ENCODE data around the gene TAF6L. TPM values are rescaled to one million over a fixed set of nuclear protein-coding genes. Genes with fewer than 3 reads are reported as not detected.
"Not testable (repeated sequence)": the region's sequence is repeated elsewhere in the genome, so short reads cannot be mapped to it uniquely, and the experiment has no call there.

TAF6L gene
- total RNA-seq, 1 donor from 2014 or later, result 10.3 TPM

DNA sequence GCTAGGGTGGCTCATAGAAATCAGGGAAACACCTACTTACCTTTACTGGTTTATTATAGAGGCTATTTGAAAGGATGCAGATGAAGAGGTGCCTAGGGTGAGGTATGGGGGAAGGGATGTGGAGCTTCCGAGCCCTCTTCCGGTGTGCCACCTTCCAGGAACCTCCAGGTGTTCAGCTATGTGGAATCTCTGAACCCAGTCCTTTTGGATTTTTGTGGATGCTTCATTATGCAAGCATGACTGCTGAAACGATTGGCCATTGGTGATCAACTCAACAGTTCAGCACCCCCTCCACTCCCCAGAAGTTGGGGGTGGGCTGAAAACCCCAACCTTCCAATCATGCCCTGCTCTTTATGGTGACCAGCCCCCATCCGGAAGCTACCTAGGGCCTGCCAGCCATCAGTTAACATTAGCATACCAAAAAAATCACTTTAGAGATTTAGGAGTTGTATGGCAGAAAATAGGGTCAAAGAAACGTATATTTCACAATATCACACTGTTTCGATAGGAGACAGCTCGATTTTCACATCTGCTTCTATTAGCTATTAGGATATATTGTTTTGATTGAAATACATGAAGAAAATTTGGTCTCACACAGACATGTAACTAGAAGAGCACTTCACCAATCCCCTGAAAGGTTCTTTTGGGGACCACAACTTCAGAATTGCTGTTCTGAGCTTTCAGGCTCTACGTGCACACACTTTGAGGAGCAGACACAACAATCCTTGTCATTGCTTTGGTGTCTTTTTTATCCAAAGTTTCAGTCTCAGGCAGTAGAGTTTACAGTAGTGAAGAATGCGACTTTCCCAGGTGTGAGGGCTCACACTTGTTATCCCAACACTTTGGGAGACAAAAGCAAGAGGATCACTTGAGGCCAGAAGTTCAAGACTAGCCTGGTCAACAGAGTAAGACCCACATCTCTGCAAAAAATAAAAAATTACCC, 13.1 kb upstream of the TAF6L start:
- no peak for ATAC-seq

DNA sequence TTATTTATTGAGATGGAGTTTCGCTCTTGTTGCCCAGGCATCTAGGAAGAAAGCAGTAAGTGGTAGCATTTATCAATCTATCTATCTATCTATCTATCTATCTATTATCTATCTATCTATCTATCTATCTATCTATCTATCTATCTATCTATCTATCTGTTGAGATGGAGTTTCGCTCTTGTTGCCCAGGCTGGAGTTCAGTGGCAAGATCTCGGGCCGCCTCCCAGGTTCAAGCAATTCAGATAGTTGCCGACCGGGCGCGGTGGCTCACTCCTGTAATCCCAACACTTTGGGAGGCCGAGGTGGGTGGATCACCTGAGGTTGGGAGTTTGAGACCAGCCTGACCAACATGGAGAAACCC, 10.3 kb upstream of the TAF6L start:
- ATAC-seq, result not testable (repeated sequence)

DNA sequence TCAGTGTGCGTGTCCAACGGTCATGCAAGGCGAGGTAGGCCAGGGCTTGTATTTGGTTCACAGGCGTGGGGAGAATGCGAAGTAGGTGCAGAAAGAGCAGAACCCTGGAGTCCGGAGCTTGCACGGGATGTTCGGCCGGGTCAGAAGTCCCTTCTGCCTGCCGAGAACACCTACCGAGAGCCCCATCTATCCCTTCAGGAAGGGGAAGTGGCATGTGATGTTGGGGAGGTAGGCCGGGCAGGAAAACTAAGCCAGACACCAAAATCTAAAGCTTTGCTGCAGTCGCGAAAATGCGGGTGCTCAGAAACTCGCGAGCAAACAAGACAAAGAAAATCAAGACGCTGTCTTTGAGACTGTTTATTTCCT, 435 bp upstream of the TAF6L start:
- ATAC-seq, result peak; percentile 5

DNA sequence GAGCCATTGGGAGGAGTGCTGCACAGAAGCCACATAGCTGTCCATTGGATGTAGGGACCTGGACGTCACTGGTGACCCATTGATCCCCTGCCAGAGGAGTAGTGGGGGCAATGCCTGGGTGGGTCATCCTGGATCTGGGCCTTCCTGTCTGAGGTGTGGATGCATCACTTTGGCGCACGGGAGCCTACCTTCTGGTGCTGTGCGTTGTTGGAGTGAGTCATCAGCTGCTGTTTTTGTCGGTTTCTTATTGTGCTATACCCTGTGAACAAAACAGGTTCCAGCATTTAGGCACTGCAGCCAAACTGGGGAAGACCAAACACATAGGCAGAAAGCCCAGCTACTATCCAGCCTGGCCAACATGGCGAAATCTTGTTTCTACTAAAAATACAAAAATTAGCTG, 3.2 kb downstream of the TAF6L start:
- peak; percentile 55 for ATAC-seq

DNA sequence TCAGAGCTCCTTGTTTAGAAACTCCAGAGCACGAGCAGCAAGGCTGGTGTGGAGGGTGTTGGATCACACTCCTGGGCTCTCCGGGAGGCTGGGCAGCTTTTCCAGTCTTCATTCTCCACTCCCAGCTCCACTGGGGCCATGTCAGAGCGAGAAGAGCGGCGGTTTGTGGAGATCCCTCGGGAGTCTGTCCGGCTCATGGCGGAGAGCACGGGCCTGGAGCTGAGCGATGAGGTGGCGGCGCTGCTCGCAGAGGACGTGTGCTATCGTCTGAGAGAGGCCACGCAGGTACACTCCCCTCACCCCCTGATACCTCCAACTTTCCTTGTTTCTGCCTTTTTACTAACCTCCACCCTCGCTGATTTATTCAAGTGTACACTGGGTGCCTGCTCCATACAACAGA, 4.5 kb downstream of the TAF6L start:
- ATAC-seq, result no peak

DNA sequence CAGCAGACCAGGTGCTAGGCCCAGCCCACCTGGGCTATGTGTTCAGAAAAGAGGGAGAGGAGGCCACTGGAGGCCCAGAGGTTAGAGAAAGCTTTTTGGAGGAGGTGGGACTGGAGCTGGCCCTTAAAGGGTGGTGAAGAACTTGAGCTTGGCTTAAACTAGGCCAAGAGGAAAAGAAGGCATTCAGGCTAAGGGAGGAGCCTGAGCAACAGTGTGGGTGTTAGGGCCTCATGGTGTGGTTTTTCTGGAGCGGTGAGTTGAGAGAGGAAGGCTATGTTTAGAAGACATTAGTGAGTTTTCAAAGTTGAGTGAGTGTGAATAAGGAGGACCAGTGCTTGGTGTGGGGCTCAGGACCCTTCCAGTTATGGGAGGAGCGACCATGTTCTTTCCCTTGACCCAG, 6.2 kb downstream of the TAF6L start:
- peak; percentile 12 for ATAC-seq

DNA sequence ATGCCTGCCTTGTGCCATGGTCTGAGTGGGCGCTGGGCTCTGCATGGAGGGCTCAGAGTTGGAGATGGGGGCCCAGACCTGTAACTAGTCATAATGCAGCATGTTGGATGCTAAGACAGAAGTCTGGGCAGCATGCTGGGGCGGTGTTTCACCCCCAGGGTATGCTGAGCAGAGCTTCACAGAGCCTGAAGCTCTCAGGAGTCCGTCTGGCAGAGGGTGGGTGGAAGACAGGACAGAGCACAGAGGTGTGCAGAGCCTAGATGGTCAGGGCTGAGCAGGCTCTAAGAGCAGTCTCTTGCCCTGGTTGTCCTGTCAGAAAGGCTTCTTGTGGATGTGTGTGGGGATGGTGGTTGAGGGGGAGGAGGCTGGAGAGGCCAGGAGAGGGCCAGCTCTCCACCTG, 7.2 kb downstream of the TAF6L start:
- no peak for ATAC-seq

DNA sequence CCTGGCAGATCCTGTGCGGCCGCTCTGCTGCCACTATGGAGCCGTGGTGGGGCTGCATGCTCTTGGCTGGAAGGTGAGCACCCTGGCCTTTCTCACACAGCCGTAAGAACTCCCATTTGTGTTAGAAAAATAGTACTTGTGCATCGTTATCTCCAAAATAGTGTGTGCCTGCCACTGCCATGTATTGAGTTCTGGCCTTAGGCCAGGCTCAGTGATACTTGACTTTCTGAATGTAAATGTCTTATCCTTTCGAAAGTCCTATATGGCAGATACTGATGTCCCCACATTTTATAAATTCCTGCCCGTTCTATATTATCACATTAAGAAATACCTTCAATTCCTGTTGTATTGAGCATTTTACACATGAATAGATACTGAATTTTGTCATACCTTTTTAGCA, 11.6 kb downstream of the TAF6L start:
- no peak for ATAC-seq

DNA sequence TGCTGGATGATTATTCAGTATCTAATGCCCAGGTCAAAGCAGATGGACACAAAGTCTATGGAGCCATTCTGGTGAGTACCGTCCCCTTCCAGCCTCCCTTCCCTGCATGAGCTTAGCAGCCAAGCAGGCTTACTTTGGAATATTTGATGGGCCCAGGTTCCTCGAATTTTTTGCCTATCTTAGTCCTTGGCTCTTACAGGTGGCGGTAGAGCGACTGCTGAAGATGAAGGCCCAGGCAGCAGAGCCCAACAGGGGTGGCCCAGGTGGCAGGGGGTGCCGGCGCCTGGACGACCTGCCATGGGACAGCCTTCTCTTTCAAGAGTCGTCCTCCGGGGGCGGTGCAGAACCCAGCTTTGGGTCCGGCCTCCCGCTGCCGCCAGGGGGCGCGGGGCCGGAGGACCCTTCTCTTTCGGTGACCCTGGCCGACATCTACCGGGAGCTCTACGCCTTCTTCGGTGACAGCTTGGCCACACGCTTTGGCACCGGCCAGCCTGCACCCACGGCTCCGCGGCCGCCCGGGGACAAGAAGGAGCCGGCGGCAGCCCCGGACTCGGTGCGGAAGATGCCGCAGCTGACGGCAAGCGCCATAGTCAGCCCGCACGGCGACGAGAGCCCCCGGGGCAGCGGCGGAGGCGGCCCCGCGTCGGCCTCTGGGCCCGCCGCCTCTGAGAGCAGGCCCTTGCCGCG, 15.3 kb downstream of the TAF6L start:
- ATAC-seq, result peak; percentile 70

DNA sequence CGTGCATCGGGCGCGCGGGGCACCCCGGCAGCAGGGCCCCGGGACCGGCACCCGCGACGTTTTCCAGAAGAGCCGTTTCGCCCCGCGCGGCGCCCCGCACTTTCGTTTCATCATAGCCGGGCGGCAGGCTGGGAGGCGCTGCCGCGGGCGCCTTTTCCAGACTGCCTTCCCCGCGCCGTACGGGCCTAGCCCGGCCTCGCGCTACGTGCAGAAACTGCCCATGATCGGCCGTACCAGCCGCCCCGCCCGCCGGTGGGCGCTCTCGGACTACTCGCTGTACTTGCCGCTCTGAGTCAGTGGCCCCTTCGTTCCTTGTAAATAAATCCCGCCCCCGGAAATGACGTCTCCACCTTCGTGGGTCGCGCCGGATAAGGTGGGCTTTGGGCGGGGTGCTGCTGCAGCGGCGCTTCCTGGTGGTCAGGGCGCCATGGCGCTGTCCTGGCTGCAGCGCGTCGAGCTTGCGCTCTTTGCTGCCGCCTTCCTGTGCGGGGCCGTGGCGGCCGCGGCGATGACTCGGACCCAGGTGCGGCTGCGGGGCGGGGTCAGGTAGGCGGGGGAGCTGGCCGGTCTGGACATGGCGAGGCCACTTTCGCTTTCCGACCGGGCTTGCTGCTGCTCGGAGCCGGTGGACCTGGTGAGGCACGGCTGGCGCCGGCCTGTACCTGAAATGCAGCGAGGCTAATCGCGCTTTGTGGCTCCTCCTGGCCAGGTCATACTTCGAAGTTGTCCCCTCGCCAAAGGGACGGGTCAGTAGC, 16.0 kb downstream of the TAF6L start, which contains the start of gene TMEM179B:
TMEM179B (plus strand) TSS at position 398 of the 755 bp plus-strand sequence; CDS start at position 428, 30 bp downstream.
- peak; percentile 85 for ATAC-seq

DNA sequence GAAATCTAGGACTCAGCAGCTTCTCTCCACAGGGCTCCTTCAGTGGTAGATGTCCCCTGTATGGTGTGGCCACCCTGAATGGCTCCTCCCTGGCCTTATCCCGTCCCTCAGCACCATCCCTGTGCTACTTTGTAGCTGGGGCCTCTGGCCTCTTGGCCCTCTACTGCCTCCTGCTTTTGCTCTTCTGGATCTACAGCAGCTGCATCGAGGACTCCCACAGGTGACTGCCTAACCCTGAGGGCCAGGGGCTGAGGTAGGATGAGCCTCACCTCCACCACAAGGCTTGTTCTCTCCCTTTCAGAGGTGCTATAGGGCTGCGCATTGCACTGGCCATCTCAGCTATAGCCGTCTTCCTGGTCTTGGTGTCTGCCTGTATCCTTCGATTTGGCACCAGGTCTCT, 17.8 kb downstream of the TAF6L start:
- ATAC-seq, result no peak

DNA sequence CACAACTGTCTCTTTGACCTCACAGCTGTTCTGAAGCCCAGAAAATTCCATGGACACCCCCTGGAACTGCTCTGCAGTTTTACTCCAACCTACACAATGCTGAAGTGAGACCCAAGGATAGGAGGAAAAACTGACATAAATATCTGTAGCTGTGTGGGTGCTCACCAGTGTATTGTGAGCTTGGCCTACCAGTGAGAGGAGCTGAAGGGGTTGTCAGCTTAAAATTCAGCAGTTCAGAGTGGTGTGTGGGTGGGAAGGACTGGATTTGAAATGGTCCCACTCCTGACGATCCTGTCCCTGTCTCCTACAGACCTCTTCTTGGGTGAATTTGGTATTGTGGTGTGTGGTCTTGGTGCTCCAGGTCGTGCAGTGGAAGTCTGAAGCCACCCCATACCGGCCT, 18.4 kb downstream of the TAF6L start:
- no peak for ATAC-seq

DNA sequence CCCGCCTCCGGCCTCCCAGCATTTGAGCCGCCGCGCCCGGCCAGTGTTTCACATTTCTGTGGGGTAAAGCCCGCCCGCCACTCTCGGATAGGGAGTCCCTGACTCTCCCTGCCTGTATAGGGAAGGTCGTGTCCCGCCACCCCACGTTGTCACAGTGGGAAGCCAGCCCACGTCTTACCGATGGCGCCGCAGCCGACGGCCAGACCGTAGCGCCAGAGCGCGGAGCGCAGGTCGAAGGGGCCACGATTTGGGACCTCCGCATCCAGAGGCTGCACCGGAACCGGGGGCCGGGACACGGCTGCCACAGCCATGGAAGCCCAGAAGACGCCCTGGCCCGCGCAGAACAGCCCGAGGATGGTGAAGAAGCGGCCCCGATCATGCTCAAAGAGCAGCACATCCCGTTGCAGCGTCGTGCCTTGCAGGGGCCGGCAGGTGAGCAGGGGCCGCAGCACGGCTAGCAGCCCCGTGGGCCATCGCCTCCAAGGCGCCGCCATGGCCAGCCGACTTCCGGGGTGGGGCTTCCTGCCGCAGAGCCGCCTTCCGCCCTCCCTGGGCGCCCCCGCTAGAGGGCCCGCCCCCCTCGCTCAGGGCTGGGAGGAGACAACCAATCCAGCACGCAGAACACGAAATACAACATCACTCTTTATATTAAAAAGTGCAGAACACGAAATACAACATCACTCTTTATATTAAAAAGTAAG, 20.5 kb downstream of the TAF6L start, which contains the start of gene TMEM223:
TMEM223 (minus strand) TSS at position 506 of the 701 bp plus-strand sequence; CDS start at position 494, 12 bp downstream.
- ATAC-seq, result peak; percentile 79

DNA sequence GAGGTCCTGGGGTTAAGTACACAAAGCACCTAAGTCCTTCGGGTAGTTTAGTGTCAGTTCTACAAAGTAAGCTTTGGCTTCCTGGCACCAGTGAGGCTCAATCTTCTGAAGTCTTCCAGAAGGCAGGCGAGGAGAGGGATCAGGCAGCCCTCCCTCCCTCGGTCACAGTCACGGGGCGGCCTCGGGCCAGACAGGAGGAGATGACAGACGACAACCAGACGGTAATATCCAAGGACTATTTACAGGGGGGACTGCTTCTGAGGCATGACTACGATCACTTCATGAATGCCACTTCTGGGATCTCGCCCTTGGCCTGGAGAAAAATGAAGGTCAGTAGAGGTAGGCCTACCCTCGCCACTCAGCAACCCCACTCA, 21.0 kb downstream of the TAF6L start:
- ATAC-seq, result no peak

DNA sequence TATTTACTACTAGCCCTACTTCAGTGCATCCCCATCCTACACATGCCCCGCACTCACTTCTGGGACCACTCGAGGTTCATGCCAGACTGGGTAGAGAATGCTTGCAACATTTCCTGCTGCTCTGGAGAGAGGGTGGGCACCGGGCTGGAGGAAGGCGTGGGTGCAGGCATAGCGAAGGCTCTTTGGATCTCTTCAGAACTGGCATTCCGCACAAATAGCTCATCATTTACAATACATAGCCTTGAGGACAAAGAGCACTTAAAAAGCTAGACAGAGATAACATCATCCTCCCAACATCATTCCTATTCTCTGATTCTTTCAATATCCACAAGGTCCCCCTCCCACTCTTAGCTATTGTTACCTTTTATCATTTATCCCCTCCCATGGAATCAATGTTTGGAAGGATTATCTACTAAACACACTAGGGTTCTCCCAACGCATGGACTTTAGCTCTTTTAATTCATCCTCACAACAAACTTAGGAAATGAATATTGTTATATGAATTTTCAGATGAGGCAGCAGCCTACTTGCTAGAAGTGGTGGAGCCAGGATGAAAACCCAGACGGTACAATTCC, 23.1 kb downstream of the TAF6L start:
- no peak for ATAC-seq

DNA sequence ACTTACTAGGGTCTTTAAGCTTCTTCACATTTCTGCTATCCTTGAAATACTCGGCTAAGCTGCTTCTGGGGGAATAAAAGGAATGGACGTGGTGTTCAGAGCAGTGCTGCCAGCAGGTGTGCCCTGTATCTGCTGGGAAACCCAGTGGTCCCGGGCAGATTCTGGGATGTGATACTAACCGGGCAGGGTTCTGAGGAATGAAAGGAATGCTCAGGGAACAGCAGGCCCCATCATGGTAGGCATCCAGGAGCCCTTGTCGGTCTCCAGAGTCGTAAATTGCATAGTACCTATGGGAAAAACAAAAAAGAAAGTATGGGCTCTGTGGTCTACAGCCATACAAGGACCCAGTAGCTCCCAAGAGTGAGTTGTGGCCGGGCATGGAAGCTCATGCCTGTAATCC, 25.1 kb downstream of the TAF6L start:
- no peak for ATAC-seq

DNA sequence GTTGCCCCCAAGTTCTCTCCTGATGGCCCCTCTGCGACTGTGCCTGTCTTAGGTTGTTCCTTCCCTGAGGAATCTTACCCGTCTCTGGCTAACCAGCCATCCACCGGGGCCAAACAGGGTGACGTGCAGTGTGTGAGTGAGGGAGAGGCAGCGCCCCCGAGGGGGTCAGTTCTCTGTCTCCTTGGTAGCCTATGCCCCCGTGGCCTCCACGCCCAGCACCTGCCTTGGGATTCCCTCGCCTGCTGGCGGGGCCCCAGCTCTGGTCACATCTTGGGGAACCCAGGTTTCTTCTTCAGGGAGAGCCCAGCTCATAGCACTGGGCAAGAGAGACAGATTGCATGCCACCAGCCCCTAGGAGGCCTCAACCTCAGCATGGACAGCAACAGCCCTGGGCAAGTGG, 28.3 kb downstream of the TAF6L start:
- no peak for ATAC-seq

DNA sequence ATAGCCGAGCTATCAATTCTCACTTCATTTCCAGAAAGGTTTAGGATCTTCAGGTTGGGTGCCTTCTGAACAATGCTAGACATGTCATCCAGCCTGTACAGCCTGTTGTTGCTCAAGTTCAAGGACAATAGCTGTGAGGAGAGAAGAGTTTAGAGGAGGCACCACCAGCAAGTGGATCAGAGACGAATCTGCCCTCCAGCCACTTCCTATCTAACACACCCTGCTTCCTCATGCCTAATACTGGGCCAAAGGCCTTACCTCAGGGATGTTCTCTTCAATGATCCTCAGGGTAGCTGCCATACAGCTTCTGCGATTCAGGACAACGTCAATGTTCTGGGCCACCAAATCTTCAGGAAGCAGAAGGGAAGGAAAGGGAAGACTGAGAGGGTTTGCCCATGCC, 29.9 kb downstream of the TAF6L start:
- peak; percentile 22 for ATAC-seq

DNA sequence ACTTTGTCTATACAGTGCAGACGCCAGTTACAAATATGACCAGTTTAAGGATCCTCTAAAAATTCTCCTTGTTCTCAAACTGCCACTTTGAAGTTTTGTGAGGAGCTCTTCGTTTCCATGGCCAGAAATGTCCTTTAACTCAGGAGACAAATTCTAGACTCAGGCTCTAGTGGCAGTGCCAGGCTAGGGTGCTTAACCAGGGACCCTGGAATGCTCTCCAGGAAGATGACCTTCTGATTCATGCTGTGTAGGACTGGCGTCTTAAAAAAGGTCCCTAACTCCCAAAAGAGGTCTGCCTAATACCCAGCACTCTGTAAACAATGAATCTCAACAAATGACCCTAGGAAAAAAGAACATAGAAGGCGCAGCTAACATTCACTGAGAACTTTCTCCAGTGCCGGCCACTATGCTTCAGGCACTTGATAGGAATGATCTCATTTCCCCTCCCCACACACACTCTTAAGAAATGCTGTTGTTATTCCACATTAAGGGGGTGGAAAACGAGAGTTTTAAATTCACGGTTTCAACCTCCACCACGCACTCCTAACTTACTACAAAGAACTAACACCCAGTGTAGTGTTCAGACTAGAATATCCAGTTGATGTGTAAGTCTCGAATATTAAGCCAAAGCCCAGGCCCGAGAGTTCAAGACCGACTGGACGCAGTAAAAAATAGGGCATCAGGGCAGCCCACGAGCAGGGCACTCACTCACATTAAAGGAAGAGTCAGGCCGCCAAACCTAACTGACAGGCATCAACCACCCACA, 33.3 kb downstream of the TAF6L start:
- no peak for ATAC-seq

DNA sequence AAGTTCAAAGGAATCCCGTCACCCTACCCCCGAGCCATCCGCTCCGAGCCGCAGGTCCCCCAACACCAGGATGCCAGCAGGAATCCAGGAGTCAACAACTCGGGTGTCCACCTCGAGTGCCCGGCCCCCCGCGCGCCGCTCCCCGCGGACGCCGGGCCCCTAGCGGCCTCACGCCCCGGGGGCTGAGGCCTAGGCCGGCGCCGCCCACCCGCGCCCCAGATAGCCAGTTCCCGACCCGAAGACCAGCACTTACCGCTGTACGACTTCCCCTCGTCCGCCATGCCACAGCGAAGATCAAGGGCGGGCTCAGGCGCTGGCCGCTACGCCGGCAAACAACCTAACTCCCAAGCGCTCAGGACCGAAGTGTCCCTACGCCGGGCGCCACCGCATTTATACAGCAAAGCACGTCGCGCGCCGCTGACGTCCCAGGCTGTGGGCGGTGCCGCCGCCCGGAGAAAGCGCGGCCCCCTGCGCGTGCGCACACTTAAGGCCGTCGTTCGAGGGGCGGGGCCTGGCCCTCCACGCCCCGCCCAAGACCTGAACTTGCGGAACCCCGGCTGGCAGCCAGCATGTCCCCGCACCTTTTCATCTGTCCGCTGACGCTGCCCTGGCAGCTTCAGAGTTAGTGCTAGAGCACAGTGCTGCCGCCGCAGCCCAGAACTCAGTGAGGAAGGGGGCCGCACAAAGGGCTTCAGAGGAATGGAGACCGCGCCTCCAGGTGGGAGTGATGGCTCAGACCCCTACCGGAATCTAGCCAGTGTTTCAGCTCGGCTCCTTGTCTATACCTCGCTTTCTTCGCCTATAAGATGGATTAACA, 34.1 kb downstream of the TAF6L start, which contains the start of gene NXF1:
NXF1 (minus strand) TSS at position 365 of the 817 bp plus-strand sequence; CDS start at position 281, 84 bp downstream.
- peak; percentile 94 for ATAC-seq
